ENCODE measurements around the gene CEP85.

CEP85 gene

GRCh38 chr1:26278724-26279455 lies 44.9 kb downstream of the CEP85 start:
- DNase-seq, result peak; percentile 85

GRCh38 chr1:26279456-26280332 lies 45.7 kb downstream of the CEP85 start, which contains the start of gene SH3BGRL3:
SH3BGRL3 (plus strand) TSS chr1:26280086; CDS start chr1:26280156, 70 bp downstream.
- DNase-seq, result peak; percentile 86

GRCh38 chr1:26280333-26281042 lies 46.5 kb downstream of the CEP85 start:
- peak; percentile 74 for DNase-seq

- DNase-seq, result peak; percentile 55
Measured at GRCh38 chr1:26281091-26281958, 47.3 kb downstream of the CEP85 start.

GRCh38 chr1:26281971-26282370 lies 48.0 kb downstream of the CEP85 start:
- peak; percentile 52 for DNase-seq

- no peak for DNase-seq
Measured at GRCh38 chr1:26282401-26282918, 48.5 kb downstream of the CEP85 start.

- no peak for DNase-seq
Measured at GRCh38 chr1:26283279-26283853, 49.4 kb downstream of the CEP85 start.

- no peak for DNase-seq
Measured at GRCh38 chr1:26283871-26284596, 50.0 kb downstream of the CEP85 start.

GRCh38 chr1:26284597-26285347 lies 50.8 kb downstream of the CEP85 start:
- peak; percentile 97 for DNase-seq

- DNase-seq, result no peak
Measured at GRCh38 chr1:26285366-26286063, 51.5 kb downstream of the CEP85 start.

GRCh38 chr1:26286064-26286416 lies 52.0 kb downstream of the CEP85 start:
- DNase-seq, result no peak

GRCh38 chr1:26287033-26287711 lies 53.2 kb downstream of the CEP85 start:
- DNase-seq, result peak; percentile 46

GRCh38 chr1:26287811-26288210 lies 53.8 kb downstream of the CEP85 start:
- DNase-seq, result no peak

GRCh38 chr1:26288311-26288941 lies 54.4 kb downstream of the CEP85 start:
- no peak for DNase-seq

- no peak for DNase-seq
Measured at GRCh38 chr1:26289158-26290059, 55.4 kb downstream of the CEP85 start.

- DNase-seq, result no peak
Measured at GRCh38 chr1:26290122-26290881, 56.3 kb downstream of the CEP85 start.

Measured in fibroblast of skin of back (primary cell).